Gastrocnemius medialis (tissue), 4 donors: ENCODE results near the gene OTOG. TPM values are rescaled to one million over a fixed set of nuclear protein-coding genes. Genes with fewer than 3 reads are reported as not detected.

ENCODE experiments used
- ATAC-seq, 2 donors: fragments of 150-250 bp; one replicate each; pipeline ENCODE4 v1.9.1; 2016
- DNase-seq, 2 donors: peaks; one replicate each; pipeline ENCODE4 v3.0.0-alpha.2; 2019
- H3K27ac ChIP-seq, 4 donors: fragments of 200-600 bp; sonication (generic); 1 replicate in 1 of 4; 2 replicates in 3 of 4; pipeline ENCODE4 v1.5.1; 2016 to 2018; ENCODE audit warnings: mild to moderate bottlenecking in 2 of 4, moderate library complexity in 1 of 4
- H3K27me3 ChIP-seq, 3 donors: fragments of 200-600 bp; sonication (generic) in 2 of 3; 1 replicate in 1 of 3; 2 replicates in 2 of 3; pipeline versions ENCODE4 v1.5.1 to v1.6.0; 2016 to 2019; ENCODE audit warnings: mild to moderate bottlenecking in 1 of 3, moderate library complexity in 1 of 3
- H3K36me3 ChIP-seq, 2 donors: fragments of 200-600 bp; sonication (generic) in 1 of 2; one replicate each; pipeline ENCODE4 v1.5.1; 2017 to 2018
- H3K4me1 ChIP-seq, 2 donors: fragments of 200-600 bp; sonication (generic) in 1 of 2; one replicate each; pipeline ENCODE4 v1.5.1; 2016 to 2017; ENCODE audit warnings: mild to moderate bottlenecking in 2 of 2
- H3K4me3 ChIP-seq, 4 donors: fragments of 200-600 bp; sonication (generic) in 3 of 4; 1 replicate in 1 of 4; 2 replicates in 3 of 4; pipeline ENCODE4 v1.5.1; 2016 to 2019; ENCODE audit warnings: mild to moderate bottlenecking in 2 of 4
- H3K9me3 ChIP-seq, 3 donors: fragments of 200-600 bp; sonication (generic) in 2 of 3; 1 replicate in 1 of 3; 2 replicates in 2 of 3; pipeline ENCODE4 v1.5.1; 2016 to 2019
- CTCF ChIP-seq, 5 experiments: fragments of 450-650 bp in 3 of 5; fragments of 200-600 bp in 2 of 5; sonication (generic) in 2 of 5; IDR thresholded peaks in 4 of 5; conservative IDR thresholded peaks in 1 of 5; 1 replicate in 4 of 5; 2 replicates in 1 of 5; pipeline ENCODE4 v1.5.1; 2016 to 2019; ENCODE audit warnings: antibody characterized with exemption in 5 of 5, mild to moderate bottlenecking in 3 of 5, moderate library complexity in 3 of 5
- POLR2A ChIP-seq, 2 donors: fragments of 450-650 bp; IDR thresholded peaks; one replicate each; pipeline ENCODE4 v1.6.1; 2017; ENCODE audit warnings: antibody characterized with exemption in 2 of 2, mild to moderate bottlenecking in 2 of 2, moderate library complexity in 2 of 2
- in situ Hi-C, 4 donors: fragments of 200-750 bp; cut with MboI; loops; one replicate each; pipeline versions ENCODE4 v1.15.0 to v1.8.0; 2017; ENCODE audit warnings: low sequenced_read_pairs in 4 of 4
- intact Hi-C: fragments of 100-400 bp; cut with DNase I; formaldehyde crosslinking; loops from one replicate; pipeline ENCODE4 v1.15.1; 2023; ENCODE audit warnings: low total_unique reads
- total RNA-seq, 4 donors: library from RNA; depleted of rRNA; stranded (reverse); fragments of >200 nt; gene quantifications; one replicate each; pipeline versions ENCODE4 v1.1.0 to v1.2.3, GENCODE V29; 2016

Gene OTOG
- total RNA-seq, 4 donors from 2014 or later: not detected

- Histone ChIP-seq H3K4me1 (no peaks in the 10 kb centered on the region), H3K4me3 (no peak overlapping the region), H3K27ac (no peak overlapping the region), H3K9me3 (no peaks in the 10 kb centered on the region), H3K36me3 (no peaks in the 10 kb centered on the region), H3K27me3 (no peaks in the 10 kb centered on the region)
- DNase-seq (no peak), ATAC-seq (no peak)
- TF ChIP-seq CTCF (IDR thresholded peaks at IDR 0.05 in 4 of 5, conservative IDR thresholded peaks at IDR 0.05 in 1 of 5): no peak
- no peak for TF ChIP-seq POLR2A (IDR thresholded peaks at IDR 0.05)
- intact Hi-C loops (no loop called here), in situ Hi-C loops (no loop called here)
Observed at GRCh38 chr11:17640493-17641164, 93.6 kb downstream of the OTOG start.

GRCh38 chr11:17641792-17642350 is 94.8 kb downstream of the OTOG start:
- in situ Hi-C loops: no loop called here
- Histone ChIP-seq H3K4me3 (no peak overlapping the region), H3K36me3 (no peaks in the 10 kb centered on the region), H3K27ac (no peak overlapping the region), H3K4me1 (no peaks in the 10 kb centered on the region), H3K9me3 (no peaks in the 10 kb centered on the region), H3K27me3 (no peaks in the 10 kb centered on the region)
- intact Hi-C loops: no loop called here
- TF ChIP-seq POLR2A (IDR thresholded peaks at IDR 0.05) (no peak), CTCF (IDR thresholded peaks at IDR 0.05 in 4 of 5, conservative IDR thresholded peaks at IDR 0.05 in 1 of 5) (no peak)
- ATAC-seq (no peak), DNase-seq (no peak)

GRCh38 chr11:17642370-17642769 is 95.3 kb downstream of the OTOG start:
- ATAC-seq (no peak), DNase-seq (no peak)
- in situ Hi-C loops (no loop called here), intact Hi-C loops (no loop called here)
- no peak for TF ChIP-seq CTCF (IDR thresholded peaks at IDR 0.05 in 4 of 5, conservative IDR thresholded peaks at IDR 0.05 in 1 of 5)
- no peak for TF ChIP-seq POLR2A (IDR thresholded peaks at IDR 0.05)
- H3K4me1 ChIP-seq: no peaks in the 10 kb centered on the region
- no peaks in the 10 kb centered on the region for H3K9me3 ChIP-seq
- H3K27me3 ChIP-seq: no peaks in the 10 kb centered on the region
- no peak overlapping the region for H3K4me3 ChIP-seq
- H3K36me3 ChIP-seq: no peaks in the 10 kb centered on the region
- H3K27ac ChIP-seq: no peak overlapping the region

GRCh38 chr11:17642980-17643379 is 95.9 kb downstream of the OTOG start:
- in situ Hi-C loops (no loop called here), intact Hi-C loops (no loop called here)
- no peak for ATAC-seq
- Histone ChIP-seq H3K9me3 (no peaks in the 10 kb centered on the region), H3K4me1 (peaks cover 0 to 4% of the 10 kb centered on the region in 2 donors), H3K4me3 (no peak overlapping the region), H3K36me3 (no peaks in the 10 kb centered on the region), H3K27ac (no peak overlapping the region), H3K27me3 (no peaks in the 10 kb centered on the region)
- TF ChIP-seq POLR2A (IDR thresholded peaks at IDR 0.05): no peak
- no peak for TF ChIP-seq CTCF (IDR thresholded peaks at IDR 0.05 in 4 of 5, conservative IDR thresholded peaks at IDR 0.05 in 1 of 5)
- no peak for DNase-seq
